Stimulated activated naive CD4-positive, alpha-beta T cell treated with Interleukin-2 at 50 U/mL for 16 hours (primary cell): Measurements from ENCODE around the gene DLGAP1.
"Not testable (repeated sequence)": the region's sequence is repeated elsewhere in the genome, so short reads cannot be mapped to it uniquely, and the experiment has no call there.

Experiments used
- DNase-seq: peaks from one replicate; lab custom pipeline; 2025; lab: John Stamatoyannopoulos, UW

DLGAP1 gene

GRCh38 chr18:3583873-3584247 lies 871.2 kb downstream of the DLGAP1 start:
- DNase-seq = no peak

DNA sequence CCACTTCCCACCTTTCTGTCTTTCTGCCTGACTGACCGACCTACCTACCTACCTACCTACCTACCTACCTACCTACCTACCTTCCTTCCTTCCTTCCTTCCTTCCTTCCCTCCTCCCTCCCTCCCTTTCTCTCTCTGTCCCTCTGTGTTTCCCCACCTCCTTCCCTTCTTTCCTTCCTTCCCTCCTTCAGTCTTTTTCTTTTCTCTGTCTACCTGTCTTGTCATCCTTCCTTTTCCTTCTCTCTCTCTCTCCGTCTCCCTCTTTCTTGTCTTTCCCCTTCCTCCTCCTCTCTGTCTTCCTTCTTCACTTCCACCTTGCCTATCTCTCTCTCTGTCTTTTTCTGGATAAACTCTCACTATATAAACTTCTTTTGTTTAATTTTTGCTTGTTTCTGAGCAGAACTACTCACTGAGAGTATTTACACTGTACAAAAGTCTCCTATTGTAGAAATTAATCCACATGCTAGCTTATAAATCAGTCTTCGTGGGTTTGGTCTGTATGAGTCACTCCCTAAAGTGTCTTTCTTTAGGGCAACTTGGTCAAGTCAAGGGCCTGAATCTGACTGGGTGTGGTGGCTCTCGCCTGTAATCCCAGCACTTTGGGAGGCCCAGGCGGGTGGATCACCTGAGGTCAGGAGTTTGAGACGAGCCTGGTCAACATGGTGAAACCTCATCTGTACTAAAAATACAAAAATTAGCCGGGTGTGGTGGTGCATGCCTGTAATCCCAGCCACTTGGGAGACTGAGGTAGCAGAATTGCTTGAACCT lies 871.8 kb downstream of the DLGAP1 start:
- not testable (repeated sequence) for DNase-seq

GRCh38 chr18:3581890-3582289 lies 873.2 kb downstream of the DLGAP1 start:
- no peak for DNase-seq

DNA sequence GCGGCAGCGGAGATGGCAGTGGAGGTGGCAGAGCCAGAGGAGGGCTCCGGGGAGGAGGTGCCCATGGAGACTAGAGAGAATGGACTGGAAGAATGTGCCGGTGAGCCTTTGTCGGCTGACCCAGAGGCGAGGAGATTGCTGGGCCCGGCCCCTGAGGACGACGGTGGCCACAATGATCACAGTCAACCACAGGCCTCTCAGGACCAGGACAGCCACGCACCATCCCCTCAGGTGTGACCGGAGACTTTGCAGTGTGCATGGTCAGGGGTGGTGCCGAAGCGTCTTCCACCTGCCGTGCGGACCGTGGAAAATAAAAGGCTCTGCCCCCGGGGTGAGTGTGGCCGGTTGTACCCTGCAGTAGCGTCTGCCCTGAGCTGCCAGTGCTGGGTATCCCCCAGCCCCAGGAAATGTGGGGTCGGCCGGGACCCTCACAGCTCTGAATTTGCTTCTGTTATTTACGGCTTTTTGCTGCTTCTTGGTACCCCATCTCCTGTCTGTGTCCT lies 874.5 kb downstream of the DLGAP1 start:
- DNase-seq = not testable (repeated sequence)

- DNase-seq = no peak
These were observed 875.4 kb downstream of the DLGAP1 start for GRCh38 chr18:3579701-3580100.

GRCh38 chr18:3578621-3579020 lies 876.5 kb downstream of the DLGAP1 start:
- DNase-seq = no peak

DNA sequence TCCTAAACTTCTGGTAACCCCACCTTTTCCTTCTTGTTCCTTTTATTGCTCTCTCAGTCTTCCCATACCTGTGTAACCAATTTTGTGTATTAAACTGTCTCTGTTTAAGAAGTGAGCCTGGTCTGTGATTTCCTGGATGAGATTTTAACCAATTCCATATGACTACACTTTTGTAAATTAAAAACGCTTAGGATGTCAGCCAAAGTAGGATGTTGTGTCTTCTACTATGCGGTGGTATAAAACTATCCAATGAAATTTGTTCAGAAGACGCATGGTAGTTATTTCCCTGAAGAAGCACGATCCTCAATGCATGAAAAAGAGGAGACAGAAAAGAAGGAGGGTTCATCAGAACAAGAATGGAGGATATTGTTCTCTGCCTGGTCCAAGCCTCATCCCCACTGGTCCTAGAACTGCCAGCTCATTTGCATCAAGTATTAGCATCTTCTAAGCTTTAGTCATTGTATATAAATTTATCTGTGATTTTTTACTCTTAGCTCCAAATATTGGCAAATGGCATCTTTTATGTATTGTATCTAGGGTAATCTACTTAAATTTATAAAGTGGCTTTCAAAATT lies 877.7 kb downstream of the DLGAP1 start:
- no peak for DNase-seq

DNA sequence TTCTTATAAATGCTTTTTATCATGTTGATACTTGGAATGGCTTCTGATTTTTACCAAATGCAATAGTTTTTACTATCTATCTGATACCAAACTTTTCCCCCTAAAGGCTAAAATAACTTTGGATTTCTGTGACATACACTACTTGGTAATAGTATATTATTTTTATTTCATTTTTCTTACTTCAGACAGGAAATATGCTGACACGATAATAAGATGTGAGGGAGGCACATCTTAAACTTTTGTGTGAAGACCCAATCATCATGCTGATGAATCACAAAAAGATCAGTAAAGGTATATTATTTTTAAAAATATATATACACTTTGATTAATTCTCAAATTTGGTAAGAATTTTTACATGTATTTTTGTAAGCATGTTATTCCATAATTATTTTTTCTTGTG lies 882.3 kb downstream of the DLGAP1 start:
- DNase-seq = no peak

GRCh38 chr18:3566851-3567250 lies 888.3 kb downstream of the DLGAP1 start:
- DNase-seq = no peak

- DNase-seq = no peak
These were observed 894.4 kb downstream of the DLGAP1 start for GRCh38 chr18:3560755-3561154.

GRCh38 chr18:3554811-3555427 lies 900.2 kb downstream of the DLGAP1 start:
- no peak for DNase-seq

- no peak for DNase-seq
These were observed 901.0 kb downstream of the DLGAP1 start for GRCh38 chr18:3554091-3554601.

DNA sequence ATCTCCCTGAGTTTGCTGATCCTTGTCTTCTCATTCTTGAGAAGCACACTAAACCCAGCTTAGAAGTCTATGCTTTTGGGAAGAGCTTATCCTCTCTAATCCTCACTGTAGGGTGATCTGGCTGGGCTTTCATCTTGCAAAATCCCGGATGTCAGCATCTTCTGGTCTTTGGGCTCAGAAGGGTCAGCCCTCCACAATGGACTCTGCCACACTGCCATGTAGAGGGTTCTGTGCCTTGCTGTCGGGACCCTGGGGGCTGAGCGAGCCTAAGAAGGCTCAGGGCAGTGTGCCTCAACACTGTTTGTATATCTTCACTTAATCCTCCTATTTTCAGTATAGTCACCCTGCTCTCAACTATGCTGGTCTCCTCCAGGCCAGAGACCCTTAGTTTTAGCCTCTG lies 902.8 kb downstream of the DLGAP1 start:
- DNase-seq = no peak

- no peak for DNase-seq
These were observed 907.1 kb downstream of the DLGAP1 start for GRCh38 chr18:3547891-3548615.

- no peak for DNase-seq
These were observed 909.0 kb downstream of the DLGAP1 start for GRCh38 chr18:3546106-3546505.

DNA sequence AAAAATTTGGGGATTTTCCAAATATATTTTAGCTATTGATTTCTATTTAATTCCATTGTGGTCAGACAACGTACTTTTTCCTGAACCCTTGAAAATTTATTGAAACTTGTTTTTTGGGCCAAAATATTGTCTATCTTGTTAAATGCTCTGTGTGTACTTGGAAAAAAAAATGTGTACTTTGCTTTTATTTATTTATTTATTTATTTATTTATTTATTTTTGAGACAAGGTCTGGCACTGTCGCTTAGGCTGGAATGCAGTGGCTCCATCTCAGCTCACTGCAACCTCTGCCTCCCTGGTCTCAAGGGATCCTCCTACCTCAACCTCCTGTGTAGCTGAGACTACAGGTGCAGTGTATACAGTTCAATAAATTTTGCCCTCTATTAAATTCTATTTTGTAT lies 910.6 kb downstream of the DLGAP1 start:
- no peak for DNase-seq

- DNase-seq = peak; percentile 10
These were observed 913.3 kb downstream of the DLGAP1 start for GRCh38 chr18:3541549-3542386.

GRCh38 chr18:3540805-3541548 lies 914.1 kb downstream of the DLGAP1 start:
- no peak for DNase-seq

GRCh38 chr18:3538954-3539617 lies 916.0 kb downstream of the DLGAP1 start:
- DNase-seq = no peak

DNA sequence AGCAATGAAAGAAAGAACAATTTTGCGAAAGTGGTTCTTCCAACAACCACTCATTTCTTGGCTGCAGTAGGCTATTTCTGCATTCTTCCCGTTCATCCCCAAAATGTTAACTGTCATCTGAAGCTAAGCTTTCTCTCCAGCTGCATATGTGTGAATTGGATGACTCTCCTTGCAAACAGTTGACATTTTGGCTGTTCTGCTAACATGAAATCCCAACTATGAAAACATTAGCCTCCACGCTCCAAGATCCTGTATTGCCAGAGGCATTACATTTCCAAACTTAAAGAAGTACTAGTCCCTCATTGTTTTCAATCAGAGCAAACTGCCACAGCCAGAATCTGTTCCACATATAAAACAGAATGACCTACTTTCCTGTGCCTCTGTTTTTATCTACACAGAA lies 916.7 kb downstream of the DLGAP1 start:
- no peak for DNase-seq
